Brain microvascular endothelial cell (primary cell): Measurements from ENCODE around the gene MFAP4.

Source experiments
- DNase-seq: peaks from one replicate; pipeline ENCODE4 v3.0.0-alpha.2; 2020
- H3K27ac ChIP-seq: fragments of 250-450 bp; sonication (Bioruptor Pico); 2 replicates; pipeline ENCODE4 v1.5.1; 2020; ENCODE audit warnings: mild to moderate bottlenecking, moderate library complexity
- H3K27me3 ChIP-seq: fragments of 250-450 bp; sonication (Bioruptor Pico); replicated peaks from 2 replicates; pipeline ENCODE4 v1.5.1; 2020; ENCODE audit warnings: mild to moderate bottlenecking
- H3K36me3 ChIP-seq: fragments of 250-450 bp; sonication (Bioruptor Pico); replicated peaks from 2 replicates; pipeline ENCODE4 v1.5.1; 2020; ENCODE audit warnings: mild to moderate bottlenecking
- H3K4me3 ChIP-seq: 2 replicates; pipeline ENCODE4 v1.5.1; 2011; ENCODE audit warnings: low read depth, mild to moderate bottlenecking, control low read depth, low read length, moderate library complexity
- in situ Hi-C: cut with HindIII; loops from 2 replicates; pipeline ENCODE4 v1.10.0; 2017; ENCODE audit warnings: low sequenced_read_pairs, low pct_ligation_motif_present
- TF ChIP-seq, protein P1 (sequence below): IDR thresholded peaks from 2 replicates; pipeline ENCODE4 v1.5.1; 2011; ENCODE audit warnings: low read depth, mild to moderate bottlenecking, moderate library complexity, low read length, control low read depth, inconsistent platforms; ENCODE audit errors: missing control alignments

The MFAP4 gene

DNA sequence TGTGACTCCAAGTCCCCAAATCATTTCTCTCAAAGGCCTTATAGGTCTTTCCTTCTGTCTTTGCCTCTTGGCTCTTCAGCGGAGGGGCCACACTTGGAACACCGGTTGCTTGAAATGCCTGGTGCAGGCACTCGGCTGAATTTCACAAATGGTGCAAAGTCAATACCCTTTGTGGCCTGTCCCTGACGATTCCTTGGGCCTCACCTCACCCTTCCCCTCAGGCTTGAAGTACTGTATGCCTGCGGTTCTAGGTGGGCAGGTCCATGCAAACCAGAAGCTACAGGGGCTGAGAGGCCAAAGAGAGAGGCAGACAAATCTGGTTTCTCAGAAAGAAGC lies 20.4 kb downstream of the MFAP4 start:
- Histone ChIP-seq H3K36me3 (no peaks in the 10 kb centered on the region), H3K27me3 (no peaks in the 10 kb centered on the region), H3K27ac (no peak overlapping the region), H3K4me3 (no peak overlapping the region)
- in situ Hi-C loops, result loop anchor here (10.0 kb wide), 1 partner anchor 398 kb away; no protein-coding TSS in a partner anchor
- TF ChIP-seq, protein P1, sequence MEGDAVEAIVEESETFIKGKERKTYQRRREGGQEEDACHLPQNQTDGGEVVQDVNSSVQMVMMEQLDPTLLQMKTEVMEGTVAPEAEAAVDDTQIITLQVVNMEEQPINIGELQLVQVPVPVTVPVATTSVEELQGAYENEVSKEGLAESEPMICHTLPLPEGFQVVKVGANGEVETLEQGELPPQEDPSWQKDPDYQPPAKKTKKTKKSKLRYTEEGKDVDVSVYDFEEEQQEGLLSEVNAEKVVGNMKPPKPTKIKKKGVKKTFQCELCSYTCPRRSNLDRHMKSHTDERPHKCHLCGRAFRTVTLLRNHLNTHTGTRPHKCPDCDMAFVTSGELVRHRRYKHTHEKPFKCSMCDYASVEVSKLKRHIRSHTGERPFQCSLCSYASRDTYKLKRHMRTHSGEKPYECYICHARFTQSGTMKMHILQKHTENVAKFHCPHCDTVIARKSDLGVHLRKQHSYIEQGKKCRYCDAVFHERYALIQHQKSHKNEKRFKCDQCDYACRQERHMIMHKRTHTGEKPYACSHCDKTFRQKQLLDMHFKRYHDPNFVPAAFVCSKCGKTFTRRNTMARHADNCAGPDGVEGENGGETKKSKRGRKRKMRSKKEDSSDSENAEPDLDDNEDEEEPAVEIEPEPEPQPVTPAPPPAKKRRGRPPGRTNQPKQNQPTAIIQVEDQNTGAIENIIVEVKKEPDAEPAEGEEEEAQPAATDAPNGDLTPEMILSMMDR, result no peak
- DNase-seq, result no peak

GRCh38 chr17:19365833-19366636 lies 21.0 kb downstream of the MFAP4 start:
- TF ChIP-seq, protein P1, result no peak
- Histone ChIP-seq H3K27ac (no peak overlapping the region), H3K27me3 (no peaks in the 10 kb centered on the region), H3K4me3 (no peak overlapping the region), H3K36me3 (no peaks in the 10 kb centered on the region)
- DNase-seq, result no peak
- in situ Hi-C loops, result loop anchor here (10.0 kb wide), 1 partner anchor 399 kb away; no protein-coding TSS in a partner anchor

- Histone ChIP-seq H3K27me3 (no peaks in the 10 kb centered on the region), H3K36me3 (no peaks in the 10 kb centered on the region), H3K4me3 (no peak overlapping the region), H3K27ac (no peak overlapping the region)
- in situ Hi-C loops, result loop anchor here (10.0 kb wide), 1 partner anchor 399 kb away; no protein-coding TSS in a partner anchor
- TF ChIP-seq, protein P1, result no peak
- no peak for DNase-seq
Measured at GRCh38 chr17:19365499-19365817, 21.5 kb downstream of the MFAP4 start.

DNA sequence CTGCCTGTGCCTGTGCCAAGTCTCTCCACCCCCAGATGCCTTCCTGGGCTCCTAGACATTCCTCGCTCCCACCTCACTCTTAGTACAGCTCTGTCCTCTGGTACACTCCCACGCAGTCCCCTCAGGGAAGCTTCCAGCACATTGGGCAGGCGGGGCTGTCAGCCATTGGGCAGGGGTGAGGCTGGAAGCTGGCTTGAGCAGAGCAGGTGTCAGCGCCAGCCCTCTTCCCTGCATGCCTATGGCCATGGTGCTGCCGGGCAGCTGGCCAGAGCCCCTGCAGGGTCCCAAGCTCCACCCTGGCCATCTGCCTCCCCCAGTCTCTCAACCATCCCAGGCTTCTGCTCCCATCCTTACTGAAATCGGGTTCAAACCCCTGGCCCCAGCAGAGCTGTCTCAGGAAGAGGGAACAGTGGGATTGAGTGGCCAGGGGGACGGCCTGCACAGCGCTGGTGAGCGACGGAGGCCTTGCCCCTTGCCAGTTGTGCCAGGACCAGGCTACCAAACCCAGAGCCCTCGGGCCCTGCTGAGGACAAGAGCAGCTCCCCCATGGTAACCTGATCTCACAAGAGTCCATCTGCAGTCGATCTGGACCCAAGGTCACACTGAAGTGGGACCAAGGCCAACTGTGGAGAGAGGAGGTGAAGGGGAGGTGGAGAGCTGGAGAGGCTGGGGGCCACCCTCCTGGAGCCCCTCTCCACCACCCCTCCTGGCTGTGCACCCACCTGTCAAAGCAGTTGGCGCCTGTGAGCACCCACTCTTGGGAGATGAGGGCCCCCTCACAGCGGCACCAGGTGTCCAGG lies 22.1 kb downstream of the MFAP4 start:
- in situ Hi-C loops, result loop anchor here (10.0 kb wide), 1 partner anchor 400 kb away; no protein-coding TSS in a partner anchor

GRCh38 chr17:19363460-19364035 lies 23.4 kb downstream of the MFAP4 start:
- Histone ChIP-seq H3K27ac (no peak overlapping the region), H3K4me3 (no peak overlapping the region), H3K27me3 (no peaks in the 10 kb centered on the region), H3K36me3 (no peaks in the 10 kb centered on the region)
- no peak for DNase-seq
- TF ChIP-seq, protein P1, result no peak
- in situ Hi-C loops, result loop anchor here (10.0 kb wide), 1 partner anchor 401 kb away; no protein-coding TSS in a partner anchor

More for the DNA sequence above, 22.1 kb downstream of the MFAP4 start:
- Histone ChIP-seq H3K27me3 (no peaks in the 10 kb centered on the region), H3K36me3 (no peaks in the 10 kb centered on the region), H3K27ac (no peak overlapping the region), H3K4me3 (no peak overlapping the region)
- no peak for DNase-seq
- TF ChIP-seq, protein P1, result no peak
